Measurements from ENCODE around the gene SPAG4. TPM values are rescaled to one million over a fixed set of nuclear protein-coding genes. Genes with fewer than 3 reads are reported as not detected.

The SPAG4 gene
- total RNA-seq, 1 donor from 2014 or later: 4.5 TPM

Other genes with a start within 250 kb of the SPAG4 start
- gene UQCC1, start 203.9 kb upstream of the SPAG4 start, total RNA-seq: 70.8 TPM
- gene GDF5, start 177.6 kb upstream of the SPAG4 start, total RNA-seq: 0.22 TPM
- 39.1 TPM for gene CEP250, start 160.2 kb upstream of the SPAG4 start, total RNA-seq
- gene C20orf173, start 86.2 kb upstream of the SPAG4 start, total RNA-seq: not detected
- 143 TPM for gene ERGIC3, start 73.8 kb upstream of the SPAG4 start, total RNA-seq
- gene CPNE1, start 49.1 kb downstream of the SPAG4 start, total RNA-seq: 167 TPM
- gene RBM12, start 49.1 kb downstream of the SPAG4 start, total RNA-seq: 77.7 TPM
- 26.7 TPM for gene NFS1, start 83.5 kb downstream of the SPAG4 start, total RNA-seq
- 63.8 TPM for gene ROMO1, start 83.6 kb downstream of the SPAG4 start, total RNA-seq
- 438 TPM for gene RBM39, start 126.4 kb downstream of the SPAG4 start, total RNA-seq
- 74.2 TPM for gene PHF20, start 156.2 kb downstream of the SPAG4 start, total RNA-seq